Measurements from ENCODE around the gene AFM. TPM values are rescaled to one million over a fixed set of nuclear protein-coding genes. Genes with fewer than 3 reads are reported as not detected.

Gene AFM
- total RNA-seq, 1 experiment from 2014 or later: not detected

GRCh38 chr4:73468170-73468569 lies 13.4 kb upstream of the AFM start:
- H3K27ac Mint-ChIP-seq: no peak overlapping the region
- Histone ChIP-seq H2AK5ac (ENCODE audit: insufficient read length, low read length) (no peak overlapping the region), H4K91ac (ENCODE audit: insufficient read length, low read depth, low read length) (no peak overlapping the region), H3K79me1 (ENCODE audit: insufficient read depth, low read depth, low read length, poor library complexity, severe bottlenecking) (no peaks in the 10 kb centered on the region), H2BK5ac (ENCODE audit: insufficient read length, low read length) (no peak overlapping the region), H3K9ac (ENCODE audit: extremely low read depth, insufficient read length, low read length) (no peak overlapping the region), H2BK12ac (ENCODE audit: insufficient read length, low read depth, low read length) (no peak overlapping the region), H4K5ac (ENCODE audit: insufficient read length, low read depth, low read length) (no peak overlapping the region), H3K14ac (ENCODE audit: insufficient read depth, low read length) (no peak overlapping the region), H3K4me1 (ENCODE audit: insufficient read depth, low read length) (no peaks in the 10 kb centered on the region), H3K23ac (ENCODE audit: insufficient read length, low read depth, low read length) (no peak overlapping the region), H3K56ac (ENCODE audit: insufficient read length, low read depth, low read length) (no peak overlapping the region), H3K27ac (ENCODE audit: insufficient read length, low read depth, low read length) (no peak overlapping the region), H3K27me3 (ENCODE audit: insufficient read depth, low read length) (no peaks in the 10 kb centered on the region), H2BK15ac (ENCODE audit: low read depth, low read length) (no peak overlapping the region), H3K4ac (ENCODE audit: low read depth, low read length) (no peak overlapping the region), H2BK20ac (ENCODE audit: low read depth, low read length, poor library complexity, severe bottlenecking) (no peak overlapping the region), H2BK120ac (ENCODE audit: low read depth, low read length, poor library complexity, severe bottlenecking) (no peak overlapping the region), H3K23me2 (ENCODE audit: insufficient read length, low read depth, low read length, poor library complexity, severe bottlenecking) (no peaks in the 10 kb centered on the region), H3T11ph (ENCODE audit: low read length) (no peak overlapping the region), H3K79me2 (ENCODE audit: insufficient read depth, low read length) (no peaks in the 10 kb centered on the region), H3K9me3 (ENCODE audit: control insufficient read depth, low read depth, low read length) (no peaks in the 10 kb centered on the region), H3K4me2 (ENCODE audit: insufficient read depth, insufficient read length, low read length) (no peak overlapping the region), H3K18ac (ENCODE audit: insufficient read length, low read depth, low read length) (no peak overlapping the region), H2AFZ (ENCODE audit: low read length) (no peak overlapping the region), H4K8ac (replicated peaks; ENCODE audit: insufficient read length, low read depth, low read length) (no peak overlapping the region), H4K20me1 (ENCODE audit: control insufficient read depth, insufficient read depth, insufficient read length) (no peaks in the 10 kb centered on the region)
- no CpG with 5 or more reads among the region's 3 CpGs for WGBS (ENCODE audit: extremely low coverage, insufficient read length, low lambda C conversion rate)
- H3K27me3 Mint-ChIP-seq (ENCODE audit: low read depth): no peaks in the 10 kb centered on the region
- DNase-seq: no peak
- no peaks in the 10 kb centered on the region for H3K4me1 Mint-ChIP-seq
- no peak overlapping the region for H3K4me3 Mint-ChIP-seq
- peaks cover 26 to 42% of the 10 kb centered on the region in 2 experiments for H3K9me3 Mint-ChIP-seq
- no peak for TF ChIP-seq CTCF (conservative IDR thresholded peaks at IDR 0.05)
- peaks cover under 1 to 23% (median 17%) of the 10 kb centered on the region in 3 experiments; a peak in 6 of 7 replicates for H3K36me3 Mint-ChIP-seq (ENCODE audit: insufficient read depth in 1 of 3, low read depth in 3 of 3)
